GM21786 (cell line): Measurements from ENCODE around the gene GABRP.

Source experiments
- ATAC-seq: cut with Tn5 transposase; IDR thresholded peaks from one replicate; pipeline ENCODE4 v1.9.1; 2021; ENCODE audit not compliant: unreplicated experiment

Gene GABRP

DNA sequence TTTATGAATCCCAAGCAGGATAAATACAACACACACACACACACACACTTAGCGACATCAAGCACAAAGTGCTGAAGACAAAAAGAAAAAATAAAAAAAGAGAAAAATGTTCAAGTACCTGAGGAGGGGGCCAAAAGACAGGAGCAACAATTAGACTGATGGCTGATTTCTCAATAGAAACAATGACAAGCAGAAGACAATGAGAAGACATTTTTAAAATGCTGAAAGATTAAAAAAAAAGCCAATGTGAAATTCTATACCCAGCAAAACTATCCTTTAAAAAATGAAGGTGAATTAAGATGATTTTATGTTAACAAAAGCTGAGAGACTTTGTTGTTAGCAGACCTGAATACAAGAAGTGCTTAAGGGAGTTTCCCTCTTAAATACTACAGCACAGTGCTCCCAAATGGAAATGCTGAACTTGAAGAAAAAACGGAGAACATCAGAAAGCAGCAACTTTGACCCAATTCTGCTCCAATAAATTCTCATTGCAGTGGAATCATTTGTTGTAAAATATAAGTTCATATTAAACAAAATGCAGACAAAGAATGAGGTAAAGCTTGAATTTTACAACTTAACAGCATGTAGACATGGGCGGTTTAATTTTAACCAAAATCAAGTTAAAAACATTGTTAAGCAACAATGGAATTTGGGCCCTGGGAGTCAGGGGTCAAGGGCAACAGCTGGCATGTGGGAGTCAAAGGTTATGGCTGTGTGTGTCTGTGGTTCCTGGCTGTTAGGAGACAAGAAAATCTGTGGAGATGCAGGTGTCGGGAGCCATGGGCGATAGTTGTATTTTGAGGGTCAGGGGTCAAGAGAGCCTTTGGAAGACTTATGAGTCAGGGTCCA, 77.5 kb downstream of the GABRP start:
- no peak for ATAC-seq

DNA sequence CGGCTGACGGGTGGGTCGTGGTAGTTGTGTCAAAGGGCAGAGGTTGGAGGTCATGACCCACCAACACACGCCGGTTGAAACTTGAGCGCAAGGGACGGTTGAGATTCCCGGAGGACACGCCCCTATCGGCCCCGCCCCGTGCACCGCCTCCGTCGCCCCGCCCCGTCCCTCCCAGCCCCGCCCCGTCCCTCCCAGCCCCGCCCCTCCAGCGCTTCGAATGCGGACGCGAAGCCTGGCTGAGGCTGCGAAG, 78.1 kb downstream of the GABRP start:
- ATAC-seq: no peak

DNA sequence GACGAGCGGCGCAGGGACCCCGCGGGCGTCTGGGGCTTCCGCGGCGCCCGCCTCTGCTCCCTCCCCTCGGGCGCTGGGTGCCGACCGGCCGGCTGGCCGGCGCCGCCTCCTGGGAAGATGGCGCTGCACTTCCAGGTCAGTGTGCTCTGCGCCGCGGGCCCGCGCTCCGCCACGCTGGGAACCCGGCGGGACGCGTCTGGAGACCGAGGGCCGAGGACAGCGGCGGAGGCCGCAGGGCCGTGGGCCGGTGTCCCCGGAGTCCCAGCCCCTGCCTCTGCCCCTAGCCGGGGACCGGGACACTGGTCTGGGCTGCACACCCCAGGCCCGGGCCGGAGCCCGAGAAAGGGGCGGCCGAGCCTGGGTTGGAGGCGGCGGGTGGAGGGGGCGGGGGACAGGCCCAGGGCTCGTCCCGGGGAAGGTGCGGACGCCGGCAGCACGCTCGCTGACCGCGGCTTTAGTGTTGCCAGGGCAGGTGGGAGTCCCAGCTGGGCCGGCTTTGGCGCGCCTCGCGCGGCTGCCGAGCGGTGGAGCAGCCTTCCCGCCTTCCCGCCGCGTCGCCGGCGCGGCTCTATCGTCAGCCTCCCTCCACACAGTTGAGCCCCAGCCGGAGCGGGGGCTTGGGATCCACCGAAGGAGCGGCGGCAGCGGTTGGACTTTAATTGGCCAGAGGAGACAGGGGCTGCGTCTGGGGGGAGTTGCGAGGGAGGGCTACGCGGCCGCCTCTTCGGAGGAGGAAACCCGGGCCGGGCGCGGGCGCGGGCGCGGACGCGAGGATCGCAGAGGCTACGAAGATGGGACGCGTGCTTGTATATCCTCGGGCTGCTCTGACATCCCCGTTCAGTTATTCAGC, 78.6 kb downstream of the GABRP start, which contains the start of gene RANBP17:
RANBP17 (plus strand) TSS at position 102 of the 850 bp plus-strand sequence.
- no peak for ATAC-seq

DNA sequence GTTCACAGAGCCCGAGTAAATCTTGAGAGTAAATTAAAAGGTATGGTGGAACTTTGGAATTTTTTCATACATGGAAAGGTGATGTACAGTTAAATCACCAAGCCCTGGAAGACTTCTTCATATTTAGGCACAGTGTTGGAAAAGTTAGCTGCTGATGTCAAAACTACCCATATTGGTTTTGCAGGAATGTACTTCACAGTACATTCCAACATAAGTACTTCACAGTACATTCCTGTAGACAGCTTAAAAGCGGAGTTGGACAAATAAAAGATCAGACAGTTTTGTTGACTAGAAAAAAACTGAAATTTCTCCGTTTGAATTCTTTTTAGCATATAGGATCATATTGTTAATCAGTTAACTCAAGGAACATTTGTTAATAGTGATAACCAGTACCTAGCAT, 80.1 kb downstream of the GABRP start:
- ATAC-seq: no peak
